HAP-1 (cell line): Measurements from ENCODE around the gene CCDC88C.
A peak's percentile ranks its signal among the peaks of the same experiment; 100 is the strongest.

Source experiments
- DNase-seq, 2 experiments: peaks; one replicate each; pipeline ENCODE4 v3.0.0-alpha.2; 2016 to 2020; ENCODE audit warnings: low spot score in 2 of 2
- H3K27me3 ChIP-seq: fragments of 250-450 bp; sonication (Bioruptor Pico); 2 replicates; pipeline ENCODE4 v1.5.1; 2020; ENCODE audit warnings: low read depth, mild to moderate bottlenecking, moderate library complexity
- H3K36me3 ChIP-seq: fragments of 250-450 bp; sonication (Bioruptor Pico); replicated peaks from 2 replicates; pipeline ENCODE4 v1.5.1; 2020; ENCODE audit warnings: mild to moderate bottlenecking
- H3K4me1 ChIP-seq: fragments of 250-450 bp; sonication (Bioruptor Pico); 2 replicates; pipeline ENCODE4 v1.5.1; 2020; ENCODE audit warnings: mild to moderate bottlenecking
- H3K4me3 ChIP-seq: fragments of 250-450 bp; sonication (Bioruptor Pico); 2 replicates; pipeline ENCODE4 v1.5.1; 2020; ENCODE audit warnings: mild to moderate bottlenecking, moderate library complexity
- H3K9me3 ChIP-seq: fragments of 250-450 bp; sonication (Bioruptor Pico); 2 replicates; pipeline ENCODE4 v1.5.1; 2020; ENCODE audit warnings: mild to moderate bottlenecking, moderate library complexity
- in situ Hi-C: fragments of 300-500 bp; cut with MboI; formaldehyde crosslinking; loops from 3 replicates; pipeline ENCODE4 v1.14.3; 2020; ENCODE audit warnings: low sequenced_read_pairs, inconsistent platforms, mixed read lengths

Gene CCDC88C

DNA sequence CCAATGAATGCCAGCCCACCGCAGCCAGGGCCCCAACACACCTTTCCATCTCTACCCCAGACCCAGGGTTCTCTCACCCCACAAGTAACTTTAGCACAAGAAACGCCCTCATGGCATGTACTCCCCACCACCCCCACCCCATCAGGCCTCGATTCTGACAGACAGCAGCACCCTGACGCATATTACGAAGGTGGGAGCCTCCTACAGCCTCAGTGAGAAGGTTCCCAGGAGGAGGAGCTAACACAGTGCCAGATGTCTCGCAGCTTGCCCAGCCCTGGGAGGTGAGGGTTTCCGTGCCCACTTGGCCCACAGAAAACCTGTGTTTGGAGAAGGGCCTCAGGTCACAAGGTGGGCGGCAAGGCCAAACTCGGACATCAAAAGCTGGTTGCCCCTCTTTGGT is 32.4 kb downstream of the CCDC88C start:
- no peaks in the 10 kb centered on the region; the same call in 1 of the 2 replicates for H3K9me3 ChIP-seq
- H3K27me3 ChIP-seq = no peaks in the 10 kb centered on the region
- H3K4me1 ChIP-seq = peaks cover 9% of the 10 kb centered on the region
- H3K36me3 ChIP-seq = no peaks in the 10 kb centered on the region
- H3K4me3 ChIP-seq = no peak overlapping the region
- in situ Hi-C loops = no loop called here
- DNase-seq = no peak

GRCh38 chr14:91383439-91383838 is 34.2 kb downstream of the CCDC88C start:
- no peaks in the 10 kb centered on the region for H3K36me3 ChIP-seq
- DNase-seq = no peak
- in situ Hi-C loops = no loop called here
- H3K4me3 ChIP-seq = no peak overlapping the region
- no peaks in the 10 kb centered on the region; the same call in 1 of the 2 replicates for H3K9me3 ChIP-seq
- H3K4me1 ChIP-seq = peaks cover 9% of the 10 kb centered on the region
- no peaks in the 10 kb centered on the region for H3K27me3 ChIP-seq

DNA sequence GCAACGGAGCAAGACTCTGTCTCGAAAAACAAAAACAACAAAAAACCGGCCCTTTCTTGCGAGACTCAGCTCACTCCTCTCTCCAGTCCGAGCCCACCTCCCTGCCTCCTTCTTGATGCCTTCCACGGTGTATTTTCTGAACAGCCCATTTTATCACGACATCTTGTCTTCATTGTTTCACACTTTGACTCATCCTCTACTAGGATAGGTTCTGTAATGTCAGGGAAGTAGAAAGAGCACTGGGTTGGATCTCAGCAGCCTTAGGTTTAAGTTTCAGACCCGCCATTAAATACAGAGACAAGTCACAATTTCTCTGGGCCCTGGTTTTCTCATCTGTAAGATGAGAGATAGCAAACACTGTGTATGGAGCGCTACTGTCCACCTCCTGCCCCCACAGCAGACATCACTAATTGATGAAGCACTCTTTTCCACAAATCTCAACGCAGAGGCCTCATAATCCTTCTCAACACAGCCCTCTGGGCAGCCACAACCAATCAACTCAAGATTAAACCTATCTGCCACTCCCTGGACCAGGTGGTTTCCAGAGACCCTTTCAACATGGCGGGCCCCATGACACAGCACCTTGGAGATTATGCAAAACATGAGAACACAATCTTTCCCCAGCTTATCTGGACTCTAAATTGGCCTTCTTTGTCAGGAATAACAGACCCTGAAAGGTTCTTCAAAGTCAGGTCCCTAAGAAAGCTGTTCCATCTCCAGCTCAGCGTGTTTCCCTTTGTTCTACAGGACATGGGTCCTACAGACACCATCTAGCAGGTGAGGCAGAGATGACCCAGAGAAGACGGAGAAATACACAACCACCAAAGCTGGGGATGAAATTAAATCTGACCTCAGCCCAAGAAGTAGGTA is 35.6 kb downstream of the CCDC88C start:
- Histone ChIP-seq H3K4me1 (peaks cover 9% of the 10 kb centered on the region), H3K36me3 (no peaks in the 10 kb centered on the region), H3K4me3 (no peak overlapping the region), H3K9me3 (no peaks in the 10 kb centered on the region; the same call in 1 of the 2 replicates), H3K27me3 (no peaks in the 10 kb centered on the region)
- peak; percentile 11 to 33 for DNase-seq
- in situ Hi-C loops = no loop called here

DNA sequence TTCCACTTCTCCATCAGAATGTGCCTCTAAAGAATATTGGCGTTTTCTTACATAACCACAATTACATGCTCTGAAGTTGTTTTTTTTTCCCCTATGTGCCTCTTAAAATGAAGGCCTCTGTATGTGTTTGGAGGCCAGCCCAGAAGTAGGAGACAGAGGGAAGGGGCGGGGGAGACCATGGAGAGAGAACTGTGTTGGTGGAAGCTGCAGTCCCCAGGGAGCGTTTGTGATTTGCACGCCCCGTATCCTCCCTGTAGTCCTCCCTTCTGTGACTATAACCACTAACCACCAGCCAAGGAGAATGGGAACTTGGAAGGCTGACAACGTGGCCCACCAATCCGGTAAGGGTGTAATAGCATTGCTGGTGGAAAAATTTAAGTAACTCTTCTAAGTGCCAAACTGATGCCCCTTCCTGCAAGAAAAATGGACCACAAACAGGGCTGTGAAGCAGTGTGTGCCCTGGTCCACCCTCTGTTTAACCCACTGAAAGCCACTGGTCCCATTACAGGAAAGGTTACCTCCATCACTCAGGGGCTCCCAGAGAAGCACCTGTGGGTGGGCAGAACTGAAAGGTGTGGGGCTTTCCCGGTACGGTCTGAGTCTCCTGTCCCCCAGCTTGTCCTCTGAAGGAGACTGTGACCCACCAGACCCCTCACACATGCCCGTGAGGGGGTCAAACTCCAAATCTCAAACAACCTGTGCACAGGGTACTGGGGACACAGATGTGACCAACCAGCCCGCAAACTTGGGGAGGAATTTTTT is 36.8 kb downstream of the CCDC88C start:
- no peaks in the 10 kb centered on the region for H3K27me3 ChIP-seq
- H3K4me1 ChIP-seq = peaks cover 9% of the 10 kb centered on the region
- no peaks in the 10 kb centered on the region for H3K36me3 ChIP-seq
- no peak overlapping the region for H3K4me3 ChIP-seq
- peak; percentile 29 to 73 for DNase-seq
- H3K9me3 ChIP-seq = no peaks in the 10 kb centered on the region; the same call in 1 of the 2 replicates
- in situ Hi-C loops = no loop called here

DNA sequence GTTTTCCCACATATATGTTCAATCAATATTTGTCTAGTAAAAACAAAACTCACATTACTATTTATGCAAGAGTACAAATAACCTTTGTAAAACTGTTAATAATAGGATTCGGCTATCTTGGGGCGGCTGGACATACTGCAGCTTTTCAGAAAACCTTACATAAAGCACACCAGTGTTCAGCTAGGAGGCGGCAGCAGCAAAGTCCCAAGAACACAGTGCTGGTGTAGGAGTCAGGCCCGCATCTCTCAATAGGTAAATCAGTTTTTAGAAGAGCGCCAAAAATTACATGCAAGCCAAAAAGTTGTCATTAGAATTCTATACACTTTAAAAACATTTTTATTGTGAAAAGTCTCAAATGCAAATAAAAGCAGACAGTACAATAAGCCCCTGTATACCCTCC is 37.5 kb downstream of the CCDC88C start:
- no peak for DNase-seq
- peaks cover 9% of the 10 kb centered on the region for H3K4me1 ChIP-seq
- H3K4me3 ChIP-seq = no peak overlapping the region
- in situ Hi-C loops = no loop called here
- H3K9me3 ChIP-seq = no peaks in the 10 kb centered on the region; the same call in 1 of the 2 replicates
- H3K36me3 ChIP-seq = no peaks in the 10 kb centered on the region
- H3K27me3 ChIP-seq = no peaks in the 10 kb centered on the region

DNA sequence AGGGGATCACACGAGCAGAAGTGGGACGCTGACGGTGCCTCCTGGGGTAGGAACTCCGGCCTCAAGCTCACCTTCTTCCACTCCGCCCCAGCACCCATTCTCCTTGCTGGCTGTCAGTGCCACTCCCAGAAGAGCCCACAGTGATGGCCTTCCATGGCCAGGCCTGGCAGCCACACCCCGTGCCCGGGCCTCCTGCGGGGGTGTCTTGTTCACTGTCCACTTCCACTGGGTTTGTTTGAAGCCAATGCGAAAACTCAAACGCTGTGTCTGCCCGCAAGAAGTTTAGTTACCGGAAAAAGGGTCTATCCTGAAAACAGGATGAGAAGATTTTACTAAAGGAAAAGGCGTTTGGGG is 38.1 kb downstream of the CCDC88C start:
- Histone ChIP-seq H3K4me3 (no peak overlapping the region), H3K9me3 (no peaks in the 10 kb centered on the region; the same call in 1 of the 2 replicates), H3K36me3 (no peaks in the 10 kb centered on the region), H3K27me3 (no peaks in the 10 kb centered on the region), H3K4me1 (peaks cover 9% of the 10 kb centered on the region)
- in situ Hi-C loops = no loop called here
- DNase-seq = no peak

DNA sequence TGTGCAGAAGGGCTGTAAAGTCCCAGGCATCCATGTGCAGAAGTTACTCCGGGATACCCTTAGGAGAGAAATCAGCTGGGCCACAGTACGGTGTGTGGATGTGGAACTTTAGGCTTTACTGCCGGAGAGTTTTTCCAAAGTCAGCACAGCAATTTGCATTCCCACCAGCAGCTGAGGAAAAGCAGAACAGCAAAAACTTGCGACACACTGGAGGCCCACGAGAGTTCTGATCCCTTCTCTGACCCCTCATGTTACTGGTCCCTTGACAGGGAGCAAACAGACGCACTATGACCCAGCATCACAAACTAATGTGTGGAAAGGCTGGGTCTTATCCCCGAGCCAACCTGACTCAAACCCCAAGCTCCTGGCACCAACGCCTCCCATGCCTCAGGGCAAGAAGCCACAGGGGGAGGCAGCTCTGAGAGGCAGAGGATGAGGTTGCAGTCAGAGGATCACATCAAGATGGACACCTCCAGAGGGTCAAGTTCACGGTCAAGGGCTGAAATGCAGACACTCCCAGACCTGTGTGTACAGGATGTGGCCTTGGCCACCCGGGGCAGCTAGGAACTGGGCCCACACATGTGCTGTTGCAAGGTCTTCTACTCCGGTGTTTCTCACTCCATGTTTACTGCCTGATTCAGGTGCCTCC is 38.6 kb downstream of the CCDC88C start:
- Histone ChIP-seq H3K9me3 (no peaks in the 10 kb centered on the region; the same call in 1 of the 2 replicates), H3K36me3 (0 out of 2 replicates have a peak, but pooled peaks cover 3% of the 10 kb centered on the region), H3K27me3 (no peaks in the 10 kb centered on the region), H3K4me3 (no peak overlapping the region), H3K4me1 (peaks cover 9% of the 10 kb centered on the region)
- no peak for DNase-seq
- in situ Hi-C loops = no loop called here

DNA sequence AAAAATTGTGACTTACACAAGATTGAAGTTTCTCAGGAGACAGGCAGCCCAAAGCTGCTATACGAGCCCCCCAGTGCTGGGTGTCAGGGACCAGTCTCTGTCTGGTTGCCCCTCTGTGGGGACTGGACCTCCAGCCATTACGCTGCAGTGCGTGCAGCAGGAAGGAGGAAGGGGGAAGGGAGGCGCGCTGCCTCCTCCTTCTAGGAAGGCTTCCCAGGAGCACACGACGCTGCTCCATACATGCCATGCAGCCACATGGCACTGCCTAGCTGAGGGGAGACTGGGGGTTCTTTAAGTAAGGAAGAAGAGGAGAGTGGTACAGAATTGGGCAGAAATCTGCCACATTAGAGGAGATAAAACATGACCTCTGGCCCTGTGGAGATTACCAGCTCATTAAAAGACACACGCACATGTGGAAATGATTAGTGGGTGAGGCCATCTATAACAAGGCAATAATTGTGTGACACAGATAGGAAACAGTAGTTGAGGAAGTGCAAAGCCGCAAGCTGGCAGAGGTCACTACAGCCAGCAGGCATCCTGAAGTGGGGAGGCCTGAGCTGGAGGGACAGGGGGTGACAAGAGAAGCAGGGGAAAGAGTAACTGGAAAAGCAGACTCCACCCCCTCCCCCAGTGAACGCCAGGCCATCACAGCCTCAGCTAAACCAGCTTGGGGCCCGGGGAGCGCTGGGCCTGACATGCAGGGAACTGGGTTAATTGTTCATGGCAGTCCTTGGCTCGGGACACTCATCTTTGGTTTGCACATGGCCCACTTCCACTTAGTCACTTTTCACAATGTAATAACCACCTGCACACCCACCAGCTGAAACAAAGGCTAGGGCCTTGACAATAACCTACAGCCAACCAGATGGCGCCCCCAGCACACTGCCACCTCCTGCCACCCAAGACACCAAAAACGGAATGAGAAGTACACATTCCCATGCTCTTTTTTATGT is 39.6 kb downstream of the CCDC88C start:
- in situ Hi-C loops = no loop called here
- DNase-seq = no peak
- Histone ChIP-seq H3K36me3 (0 out of 2 replicates have a peak, but pooled peaks cover 3% of the 10 kb centered on the region), H3K4me1 (peaks cover 9% of the 10 kb centered on the region), H3K27me3 (no peaks in the 10 kb centered on the region), H3K9me3 (no peaks in the 10 kb centered on the region; the same call in 1 of the 2 replicates), H3K4me3 (no peak overlapping the region)

- Histone ChIP-seq H3K27me3 (no peaks in the 10 kb centered on the region), H3K4me3 (no peak overlapping the region), H3K4me1 (peaks cover 2% of the 10 kb centered on the region; the same call in 1 of the 2 replicates), H3K9me3 (no peaks in the 10 kb centered on the region; the same call in 1 of the 2 replicates), H3K36me3 (0 out of 2 replicates have a peak, but pooled peaks cover 3% of the 10 kb centered on the region)
- no peak for DNase-seq
- in situ Hi-C loops = no loop called here
Measured at GRCh38 chr14:91376547-91377477, 40.8 kb downstream of the CCDC88C start.

GRCh38 chr14:91375720-91376452 is 41.7 kb downstream of the CCDC88C start:
- H3K9me3 ChIP-seq = no peaks in the 10 kb centered on the region
- H3K4me1 ChIP-seq = peaks cover 2% of the 10 kb centered on the region; the same call in 1 of the 2 replicates
- H3K4me3 ChIP-seq = no peak overlapping the region
- no peak for DNase-seq
- 0 out of 2 replicates have a peak, but pooled peaks cover 3% of the 10 kb centered on the region for H3K36me3 ChIP-seq
- in situ Hi-C loops = no loop called here
- no peaks in the 10 kb centered on the region for H3K27me3 ChIP-seq

DNA sequence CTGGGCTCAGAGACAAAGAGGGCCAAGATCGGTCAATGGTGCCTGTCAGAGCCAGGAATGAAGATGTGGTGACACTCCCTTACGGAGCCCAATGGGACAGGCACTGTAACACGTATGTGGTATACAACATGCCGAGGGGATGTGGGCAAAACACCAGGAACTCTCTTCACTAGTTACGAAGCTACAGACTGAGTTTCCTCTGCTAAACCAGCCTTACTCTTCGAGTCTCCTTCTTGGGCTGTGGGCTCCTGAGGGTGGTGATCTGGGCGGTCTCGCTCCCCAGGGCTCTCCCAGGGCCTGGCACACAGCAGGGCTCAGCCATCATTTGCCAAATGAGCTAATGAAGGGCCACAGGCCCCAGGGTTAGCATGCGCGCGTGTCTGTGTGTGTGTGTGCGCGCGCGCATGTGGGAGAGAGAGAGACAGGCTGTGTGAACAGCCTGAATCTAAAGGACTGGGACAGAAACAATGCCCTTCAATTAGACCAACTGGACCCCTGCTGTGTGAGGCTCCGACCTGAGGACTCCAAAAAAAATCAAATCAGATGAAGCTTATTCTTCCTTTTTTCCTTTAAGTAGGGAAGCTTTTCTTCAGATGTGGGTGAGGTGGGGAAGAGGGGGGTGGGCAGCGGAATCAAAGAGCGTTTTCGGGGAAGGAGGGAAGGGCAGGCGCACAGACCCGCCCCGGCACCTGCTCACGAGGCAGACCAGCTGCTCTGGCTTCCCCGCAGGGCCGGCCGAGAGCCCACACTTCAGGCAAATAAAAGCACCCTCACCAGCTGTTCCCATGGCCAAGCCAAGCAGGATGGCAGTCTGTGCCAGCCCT is 42.5 kb downstream of the CCDC88C start:
- in situ Hi-C loops = no loop called here
- Histone ChIP-seq H3K27me3 (no peaks in the 10 kb centered on the region), H3K36me3 (0 out of 2 replicates have a peak, but pooled peaks cover 3% of the 10 kb centered on the region), H3K9me3 (no peaks in the 10 kb centered on the region), H3K4me3 (no peak overlapping the region), H3K4me1 (no peaks in the 10 kb centered on the region)
- no peak for DNase-seq
